Thoracic aorta (tissue), 2 donors: ENCODE data around the gene MDM1. TPM values are rescaled to one million over a fixed set of nuclear protein-coding genes. Genes with fewer than 3 reads are reported as not detected.

Experiments
- ATAC-seq: fragments of 150-250 bp; one replicate; pipeline ENCODE4 v1.8.0; 2017; ENCODE audit warnings: low read depth; ENCODE audit not compliant: insufficient number of reproducible peaks, low FRiP score
- DNase-seq: peaks from one replicate; pipeline ENCODE4 v3.0.0-alpha.2; 2020; ENCODE audit warnings: low spot score
- H3K27ac ChIP-seq, 2 donors: fragments of 200-600 bp; sonication (generic); 1 replicate in 1 of 2; 2 replicates in 1 of 2; pipeline ENCODE4 v1.5.1; 2016; ENCODE audit warnings: mild to moderate bottlenecking in 2 of 2, moderate library complexity in 2 of 2
- H3K27me3 ChIP-seq: fragments of 200-600 bp; sonication (generic); replicated peaks from 2 replicates; pipeline ENCODE4 v1.6.0; 2016; ENCODE audit warnings: mild to moderate bottlenecking; ENCODE audit not compliant: insufficient read depth
- H3K36me3 ChIP-seq: fragments of 200-600 bp; sonication (generic); one replicate; pipeline ENCODE4 v1.5.1; 2016
- H3K4me1 ChIP-seq, 2 donors: fragments of 200-600 bp; sonication (generic); 1 replicate in 1 of 2; 2 replicates in 1 of 2; pipeline versions ENCODE4 v1.5.1 to v1.6.0; 2016; ENCODE audit warnings: low read depth in 2 of 2, mild to moderate bottlenecking in 1 of 2; ENCODE audit not compliant: control insufficient read depth in 1 of 2
- H3K4me3 ChIP-seq: fragments of 200-600 bp; sonication (generic); 2 replicates; pipeline ENCODE4 v1.5.1; 2016; ENCODE audit warnings: mild to moderate bottlenecking
- H3K9me3 ChIP-seq: fragments of 200-600 bp; sonication (generic); 2 replicates; pipeline ENCODE4 v1.5.1; 2016
- total RNA-seq, 2 donors: library from RNA; depleted of rRNA; stranded (reverse); fragments of >200 nt; gene quantifications; one replicate each; pipeline versions ENCODE4 v1.1.0 to v1.2.3, GENCODE V29; 2016
- TF ChIP-seq, protein P1 (sequence below): fragments of 200-600 bp; sonication (generic); IDR thresholded peaks from one replicate; pipeline ENCODE4 v1.5.1; 2019; ENCODE audit warnings: antibody characterized with exemption

MDM1 gene
- total RNA-seq, 2 donors from 2014 or later = 13.4 to 17.1 TPM

GRCh38 chr12:68293347-68293746 is 38.8 kb downstream of the MDM1 start:
- Histone ChIP-seq H3K27ac (no peak overlapping the region), H3K9me3 (no peaks in the 10 kb centered on the region), H3K27me3 (no peaks in the 10 kb centered on the region), H3K36me3 (peaks cover 4% of the 10 kb centered on the region), H3K4me3 (no peak overlapping the region), H3K4me1 (no peaks in the 10 kb centered on the region)
- no peak for DNase-seq
- TF ChIP-seq, protein P1, sequence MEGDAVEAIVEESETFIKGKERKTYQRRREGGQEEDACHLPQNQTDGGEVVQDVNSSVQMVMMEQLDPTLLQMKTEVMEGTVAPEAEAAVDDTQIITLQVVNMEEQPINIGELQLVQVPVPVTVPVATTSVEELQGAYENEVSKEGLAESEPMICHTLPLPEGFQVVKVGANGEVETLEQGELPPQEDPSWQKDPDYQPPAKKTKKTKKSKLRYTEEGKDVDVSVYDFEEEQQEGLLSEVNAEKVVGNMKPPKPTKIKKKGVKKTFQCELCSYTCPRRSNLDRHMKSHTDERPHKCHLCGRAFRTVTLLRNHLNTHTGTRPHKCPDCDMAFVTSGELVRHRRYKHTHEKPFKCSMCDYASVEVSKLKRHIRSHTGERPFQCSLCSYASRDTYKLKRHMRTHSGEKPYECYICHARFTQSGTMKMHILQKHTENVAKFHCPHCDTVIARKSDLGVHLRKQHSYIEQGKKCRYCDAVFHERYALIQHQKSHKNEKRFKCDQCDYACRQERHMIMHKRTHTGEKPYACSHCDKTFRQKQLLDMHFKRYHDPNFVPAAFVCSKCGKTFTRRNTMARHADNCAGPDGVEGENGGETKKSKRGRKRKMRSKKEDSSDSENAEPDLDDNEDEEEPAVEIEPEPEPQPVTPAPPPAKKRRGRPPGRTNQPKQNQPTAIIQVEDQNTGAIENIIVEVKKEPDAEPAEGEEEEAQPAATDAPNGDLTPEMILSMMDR = no peak
- ATAC-seq = no peak

DNA sequence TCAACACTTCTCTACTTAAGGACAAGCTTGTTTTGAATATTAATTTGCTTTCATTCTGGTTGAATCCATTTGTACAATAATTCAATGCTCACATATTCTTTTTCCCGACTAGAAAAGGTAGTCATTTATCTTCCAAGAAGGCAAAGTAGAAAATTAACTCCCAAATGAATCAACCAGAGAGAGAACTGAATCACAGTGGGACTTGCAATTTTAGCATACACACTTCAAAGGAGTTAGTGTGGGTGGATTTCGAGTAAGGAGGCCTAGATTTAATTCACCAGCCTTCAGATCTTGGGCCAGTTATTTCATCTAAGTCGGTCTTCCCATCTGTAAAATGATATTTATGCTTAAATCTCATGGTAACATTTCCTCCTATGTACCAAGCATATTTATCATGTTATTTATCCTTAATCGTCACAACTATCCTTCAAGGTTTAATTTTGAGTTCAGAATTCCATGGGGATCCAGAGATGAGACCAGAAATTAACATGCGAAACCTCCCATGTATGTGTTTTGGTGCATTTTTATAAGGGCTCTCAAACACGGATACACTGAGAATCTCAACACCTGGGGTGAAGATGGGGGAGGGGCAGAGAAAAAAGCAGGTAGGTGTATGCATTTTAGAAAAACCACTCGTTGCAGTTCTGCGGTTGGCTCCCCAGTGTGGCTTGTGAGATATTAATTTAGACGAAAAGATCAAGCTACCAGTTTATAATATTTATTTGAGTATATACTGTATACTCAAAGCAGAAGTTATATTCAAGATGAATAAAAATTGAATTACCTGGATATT is 39.8 kb downstream of the MDM1 start:
- Histone ChIP-seq H3K4me3 (no peak overlapping the region), H3K36me3 (no peaks in the 10 kb centered on the region), H3K4me1 (no peaks in the 10 kb centered on the region), H3K27ac (no peak overlapping the region), H3K9me3 (no peaks in the 10 kb centered on the region), H3K27me3 (no peaks in the 10 kb centered on the region)
- TF ChIP-seq, protein P1 = no peak
- ATAC-seq = no peak
- DNase-seq = no peak

- no peak overlapping the region for H3K4me3 ChIP-seq
- DNase-seq (no peak), ATAC-seq (no peak)
- H3K9me3 ChIP-seq = no peaks in the 10 kb centered on the region
- no peaks in the 10 kb centered on the region for H3K27me3 ChIP-seq
- no peaks in the 10 kb centered on the region for H3K4me1 ChIP-seq
- no peak overlapping the region for H3K27ac ChIP-seq
- TF ChIP-seq, protein P1 = no peak
- H3K36me3 ChIP-seq = no peaks in the 10 kb centered on the region
Observed at GRCh38 chr12:68291396-68292036, 40.6 kb downstream of the MDM1 start.

GRCh38 chr12:68290126-68290525 is 42.0 kb downstream of the MDM1 start:
- DNase-seq (no peak), ATAC-seq (no peak)
- Histone ChIP-seq H3K9me3 (no peaks in the 10 kb centered on the region), H3K36me3 (no peaks in the 10 kb centered on the region), H3K27ac (no peak overlapping the region), H3K4me3 (no peak overlapping the region), H3K4me1 (no peaks in the 10 kb centered on the region), H3K27me3 (no peaks in the 10 kb centered on the region)
- TF ChIP-seq, protein P1 = no peak

DNA sequence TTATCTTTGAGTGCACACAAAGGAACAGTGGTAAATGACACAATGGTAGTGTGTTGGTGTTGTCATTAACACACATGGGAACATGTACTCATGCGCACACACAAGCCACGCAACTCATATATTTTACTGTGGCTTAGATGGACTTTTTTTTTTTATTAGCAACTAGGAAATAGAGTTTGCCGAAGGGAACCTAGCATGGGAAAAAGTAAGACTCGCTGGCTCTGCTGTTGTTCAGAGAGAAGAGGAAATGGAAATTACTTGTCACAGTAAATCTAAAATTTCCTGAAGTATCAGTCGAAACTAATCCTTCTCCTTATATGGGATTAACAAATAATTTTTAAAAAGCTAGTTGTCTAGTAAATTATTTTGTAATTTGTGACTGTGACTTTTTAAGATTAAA is 45.1 kb downstream of the MDM1 start:
- TF ChIP-seq, protein P1 = no peak
- H3K27me3 ChIP-seq = no peaks in the 10 kb centered on the region
- H3K36me3 ChIP-seq = no peaks in the 10 kb centered on the region
- DNase-seq (no peak), ATAC-seq (no peak)
- H3K4me1 ChIP-seq = no peaks in the 10 kb centered on the region
- H3K27ac ChIP-seq = no peak overlapping the region
- H3K9me3 ChIP-seq = no peaks in the 10 kb centered on the region
- H3K4me3 ChIP-seq = no peak overlapping the region
